ENCODE data around the gene DCST2.

- TF ChIP-seq TAF1 (IDR thresholded peaks at IDR 0.05; ENCODE audit: borderline replicate concordance, insufficient read depth, low read length) (no peak), SIN3A (IDR thresholded peaks at IDR 0.05; ENCODE audit: borderline replicate concordance, insufficient read depth, low read length) (no peak), POLR2AphosphoS5 (IDR thresholded peaks at IDR 0.05; ENCODE audit: low read depth, low read length) (no peak), REST (IDR thresholded peaks at IDR 0.05; ENCODE audit: insufficient read depth in 1 of 2, low read depth in 2 of 2, low read length in 2 of 2) (no peak), FOXP2 (optimal IDR thresholded peaks at IDR 0.05; ENCODE audit: borderline replicate concordance, extremely low read depth, extremely low read length, insufficient read depth) (no peak)
Observed at GRCh38 chr1:155033524-155033923, at the start of gene DCST2, which contains the start of gene DCST1.

All from PFSK-1 (cell line).